GM18520 (cell line): ENCODE results near the gene HS3ST3A1.
"Not testable (repeated sequence)": the region's sequence is repeated elsewhere in the genome, so short reads cannot be mapped to it uniquely, and the experiment has no call there.

Experiments
- ATAC-seq: cut with Tn5 transposase; IDR thresholded peaks from one replicate; pipeline ENCODE4 v1.9.1; 2021; ENCODE audit not compliant: unreplicated experiment

The HS3ST3A1 gene

DNA sequence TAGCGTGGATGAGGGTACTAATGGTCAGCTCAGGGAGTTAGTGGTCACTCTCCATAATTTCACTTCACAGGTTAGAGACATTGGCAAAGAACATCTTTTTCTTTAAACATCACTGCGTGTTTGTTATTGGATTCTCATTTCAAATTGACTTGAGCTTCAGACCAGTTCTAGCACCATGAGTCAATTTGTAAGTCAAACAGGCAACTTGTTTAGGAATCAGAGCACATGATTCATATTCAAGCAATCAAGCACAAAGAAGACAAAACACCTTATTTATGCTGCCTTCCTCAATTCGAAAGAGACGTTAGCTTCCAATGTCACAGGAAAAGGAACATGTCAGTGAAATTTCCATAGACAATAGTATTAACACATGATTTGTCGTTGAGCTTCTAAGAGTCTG is 62.3 kb downstream of the HS3ST3A1 start:
- no peak for ATAC-seq

DNA sequence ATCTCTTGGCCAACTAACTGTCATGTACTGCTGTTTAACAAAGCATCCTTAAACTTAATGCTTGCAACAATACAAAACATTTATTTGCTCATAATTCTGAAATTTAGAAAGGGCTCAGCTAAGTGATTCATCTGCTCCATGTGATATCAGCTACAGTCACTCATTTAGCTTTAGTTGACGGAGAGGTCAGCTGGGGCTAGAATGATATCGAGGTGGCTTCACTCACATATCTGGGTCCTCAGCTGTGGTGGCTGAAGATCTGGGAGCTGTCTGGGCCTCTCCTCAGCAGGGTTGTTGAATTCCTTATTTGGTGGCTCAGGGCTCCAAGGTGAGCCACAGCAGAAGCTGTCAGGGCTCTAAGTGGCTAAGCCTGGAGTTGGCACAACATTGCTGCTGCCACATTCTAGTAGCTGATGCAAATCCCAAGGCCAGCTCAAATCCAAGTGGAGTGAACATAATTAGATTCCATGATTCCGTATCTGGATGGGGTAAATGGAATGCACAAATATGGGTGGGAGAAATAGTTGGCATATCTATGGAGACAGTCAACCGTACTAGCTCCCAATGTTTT is 62.8 kb downstream of the HS3ST3A1 start:
- no peak for ATAC-seq

DNA sequence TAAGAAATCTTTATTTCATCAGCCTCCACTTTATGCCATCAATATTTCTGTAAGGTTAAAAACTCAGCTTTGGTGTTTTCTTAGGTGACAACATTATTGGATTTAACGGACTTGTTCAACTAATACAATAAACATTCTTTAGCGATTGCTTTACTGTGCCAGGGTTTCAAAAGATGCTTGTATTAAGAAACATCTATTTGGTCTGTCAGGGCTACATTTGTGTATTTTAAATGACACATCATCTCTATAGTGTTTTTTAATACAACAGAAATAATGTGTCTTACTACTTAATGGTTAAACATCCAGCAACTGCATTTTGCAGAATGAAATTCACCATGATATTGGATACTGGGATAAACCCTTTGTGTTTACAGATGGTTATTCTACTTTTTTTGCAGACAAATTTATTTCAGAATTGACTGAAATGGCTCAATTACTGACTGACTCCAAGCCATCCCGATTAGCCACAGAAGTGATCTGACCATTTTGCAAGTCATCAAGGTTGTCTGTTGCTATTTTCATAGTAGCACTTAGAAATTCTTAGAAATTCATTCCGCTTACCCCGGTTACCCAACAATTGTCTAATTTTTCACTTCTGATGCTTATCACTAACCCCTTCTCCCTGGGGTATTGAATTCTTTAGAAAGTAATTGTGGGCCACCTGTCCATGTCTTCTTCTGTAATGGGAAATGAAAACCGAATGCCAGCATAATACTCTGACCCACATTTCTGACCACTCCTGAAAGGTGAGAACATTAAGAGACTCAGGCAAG is 63.7 kb downstream of the HS3ST3A1 start:
- no peak for ATAC-seq

DNA sequence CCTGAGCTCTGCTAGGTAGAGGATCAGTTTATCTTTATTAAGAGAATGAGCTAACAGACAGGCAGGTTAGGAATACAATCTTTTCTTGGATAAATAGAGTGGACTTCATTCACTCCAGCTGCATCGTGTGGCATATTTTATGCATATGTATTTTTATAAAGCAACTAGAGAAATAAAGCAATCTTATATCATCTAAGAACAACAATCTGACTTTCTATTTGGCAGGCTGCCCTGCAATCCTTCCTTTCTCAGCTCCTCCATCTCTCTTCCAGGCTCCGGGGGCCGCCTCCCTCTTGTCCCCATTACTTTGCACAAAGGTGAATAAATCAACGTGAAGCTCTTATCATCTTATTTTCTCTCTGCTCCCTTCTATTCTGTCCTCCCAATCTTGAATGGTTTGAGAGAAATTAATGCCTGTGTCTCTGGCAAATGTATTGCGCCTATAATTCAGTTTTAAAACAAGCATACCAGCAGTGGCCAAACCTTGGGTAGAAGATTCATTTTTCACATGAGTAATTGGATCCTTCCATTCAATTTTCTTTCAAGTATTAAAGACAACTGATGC is 64.5 kb downstream of the HS3ST3A1 start:
- ATAC-seq: no peak

DNA sequence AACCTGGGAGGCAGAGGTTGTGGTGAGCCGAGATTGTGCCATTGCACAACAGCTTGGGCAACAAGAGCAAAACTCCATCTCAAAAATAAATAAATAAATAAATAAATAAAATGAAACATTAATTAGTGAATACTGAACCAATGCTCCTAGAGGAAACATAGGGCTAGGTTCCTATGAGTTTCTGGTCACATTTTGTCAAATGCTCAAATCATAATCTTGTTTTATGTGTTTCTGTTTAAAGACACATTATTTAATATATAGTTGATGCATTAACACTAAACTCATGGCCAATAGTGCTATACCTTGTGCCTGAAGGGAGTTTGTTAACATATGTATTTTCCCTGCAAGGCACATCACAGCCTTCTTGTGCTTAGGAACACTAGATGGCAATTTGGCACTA is 66.8 kb downstream of the HS3ST3A1 start:
- ATAC-seq: no peak

DNA sequence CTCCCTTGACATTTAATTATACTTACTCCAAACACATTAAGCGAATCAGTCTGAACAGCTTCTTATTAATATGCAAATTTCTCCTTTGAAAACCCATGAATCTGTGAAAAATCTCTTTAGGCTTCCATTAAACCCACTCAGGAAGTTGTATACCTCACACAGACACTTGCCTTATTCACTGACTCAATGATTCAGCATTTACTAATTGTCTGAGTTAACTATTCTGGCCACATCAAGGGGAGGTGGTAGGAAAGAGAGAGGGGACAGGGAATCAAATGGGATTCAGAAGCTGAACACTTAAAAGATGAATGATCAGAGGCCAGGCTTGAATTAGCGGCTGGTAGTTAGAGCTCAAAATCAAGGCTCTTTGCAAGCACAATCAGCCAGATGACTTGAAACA is 70.0 kb downstream of the HS3ST3A1 start:
- ATAC-seq: no peak

DNA sequence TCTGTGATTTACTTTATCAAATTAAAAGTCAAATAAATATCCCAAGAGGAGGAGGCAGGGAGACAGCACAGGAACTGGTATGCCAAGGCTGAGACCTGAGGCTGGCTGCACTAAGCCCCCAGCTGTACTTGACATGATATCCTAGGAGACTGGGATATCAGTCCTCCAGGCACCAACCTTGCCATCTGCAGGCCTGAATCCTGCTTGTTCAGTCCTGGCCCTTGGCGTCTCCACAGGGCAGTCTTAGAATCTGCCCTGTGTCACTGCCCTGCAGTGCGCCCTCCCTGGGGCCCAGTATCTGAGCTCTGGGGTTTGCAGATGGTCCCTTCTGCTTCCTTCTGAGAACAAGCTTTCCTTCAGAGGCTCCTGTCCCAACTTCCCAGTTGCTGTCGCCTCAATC is 75.9 kb downstream of the HS3ST3A1 start:
- no peak for ATAC-seq

DNA sequence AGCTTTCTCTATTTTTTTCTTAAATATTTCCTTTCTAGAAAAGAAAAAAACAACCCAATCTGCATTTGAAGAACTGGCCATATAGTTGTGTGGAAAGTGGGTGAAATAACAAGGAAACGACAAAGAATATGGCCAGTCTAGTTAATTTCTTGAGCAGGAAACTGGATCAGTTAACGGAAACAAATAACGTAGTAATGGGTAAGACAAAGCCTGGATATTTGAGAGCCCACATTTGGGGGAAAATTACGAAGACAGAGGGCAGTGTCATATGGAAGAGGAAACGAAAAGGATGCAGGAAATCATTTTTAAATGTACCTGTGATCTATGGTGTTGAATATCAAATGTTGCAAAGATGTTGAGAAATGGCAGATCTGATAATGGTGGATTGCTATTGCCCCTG is 78.6 kb downstream of the HS3ST3A1 start:
- ATAC-seq: no peak

DNA sequence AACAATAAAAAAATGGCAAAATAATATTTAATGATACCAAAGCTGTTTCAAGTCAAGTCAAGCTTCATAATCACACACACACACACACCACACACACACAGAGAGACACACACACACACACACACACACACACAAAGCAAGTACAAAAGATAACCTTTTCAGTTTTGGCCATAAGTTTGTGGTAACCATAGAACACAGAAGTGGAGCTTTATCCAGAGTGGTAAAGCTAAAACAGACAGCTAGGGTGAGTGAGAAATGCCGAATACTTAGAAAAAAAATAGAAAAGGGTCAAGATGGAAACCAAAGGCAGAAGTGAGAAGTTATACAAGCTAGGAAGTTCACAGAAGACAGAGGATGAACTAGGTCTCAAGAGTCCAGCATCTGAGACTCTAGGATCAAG is 79.0 kb downstream of the HS3ST3A1 start:
- ATAC-seq: no peak

DNA sequence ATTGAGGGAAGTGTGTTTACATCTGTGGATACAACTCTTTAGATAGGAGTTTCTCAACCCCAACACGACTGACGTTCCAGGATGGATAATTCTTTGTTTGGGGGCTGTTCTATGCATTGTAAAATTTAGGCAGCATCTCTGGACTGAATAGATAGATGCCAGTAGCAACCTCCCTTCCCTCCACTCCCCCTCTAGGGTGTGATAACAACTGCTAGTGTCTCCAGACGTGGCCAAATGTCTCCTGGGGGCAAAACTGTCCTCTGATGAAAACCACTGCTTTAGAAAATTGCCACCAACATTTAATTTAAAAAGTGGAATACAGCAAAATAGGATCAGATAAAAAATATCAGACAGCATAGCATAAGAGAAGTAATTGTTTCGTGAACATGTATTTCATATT is 79.9 kb downstream of the HS3ST3A1 start:
- no peak for ATAC-seq

DNA sequence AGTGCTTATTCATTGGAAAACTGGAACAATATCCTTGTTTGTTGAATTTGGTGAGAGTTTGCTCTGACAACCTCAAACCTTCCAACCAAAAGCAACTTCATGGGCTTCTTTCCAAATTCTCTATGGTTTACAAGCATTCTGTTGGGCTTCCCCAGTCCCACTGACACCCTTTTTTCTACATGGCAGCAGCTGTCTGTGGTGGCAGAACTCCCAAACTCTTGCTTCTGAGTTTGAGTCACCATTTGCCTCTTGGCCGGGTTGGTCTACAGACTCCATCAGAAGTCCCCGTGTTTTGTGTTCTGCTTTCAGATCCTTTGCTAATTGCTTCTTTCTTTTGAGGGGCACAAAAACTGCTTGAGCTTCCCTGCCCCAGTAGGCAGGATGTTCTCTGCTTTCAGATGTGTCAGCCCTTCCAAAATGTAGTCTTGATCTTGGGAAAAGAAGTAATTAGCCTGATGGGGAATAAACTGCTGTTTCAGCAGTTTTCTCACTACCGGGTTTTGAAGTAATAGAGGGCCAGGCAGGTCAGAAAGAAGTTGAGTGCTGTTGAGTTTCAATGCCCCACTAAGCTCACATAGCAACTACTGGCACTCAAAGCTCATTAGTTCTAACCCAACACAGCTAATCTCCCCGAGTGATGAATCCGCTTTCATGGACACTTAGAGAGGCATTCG is 80.7 kb downstream of the HS3ST3A1 start:
- ATAC-seq: no peak

DNA sequence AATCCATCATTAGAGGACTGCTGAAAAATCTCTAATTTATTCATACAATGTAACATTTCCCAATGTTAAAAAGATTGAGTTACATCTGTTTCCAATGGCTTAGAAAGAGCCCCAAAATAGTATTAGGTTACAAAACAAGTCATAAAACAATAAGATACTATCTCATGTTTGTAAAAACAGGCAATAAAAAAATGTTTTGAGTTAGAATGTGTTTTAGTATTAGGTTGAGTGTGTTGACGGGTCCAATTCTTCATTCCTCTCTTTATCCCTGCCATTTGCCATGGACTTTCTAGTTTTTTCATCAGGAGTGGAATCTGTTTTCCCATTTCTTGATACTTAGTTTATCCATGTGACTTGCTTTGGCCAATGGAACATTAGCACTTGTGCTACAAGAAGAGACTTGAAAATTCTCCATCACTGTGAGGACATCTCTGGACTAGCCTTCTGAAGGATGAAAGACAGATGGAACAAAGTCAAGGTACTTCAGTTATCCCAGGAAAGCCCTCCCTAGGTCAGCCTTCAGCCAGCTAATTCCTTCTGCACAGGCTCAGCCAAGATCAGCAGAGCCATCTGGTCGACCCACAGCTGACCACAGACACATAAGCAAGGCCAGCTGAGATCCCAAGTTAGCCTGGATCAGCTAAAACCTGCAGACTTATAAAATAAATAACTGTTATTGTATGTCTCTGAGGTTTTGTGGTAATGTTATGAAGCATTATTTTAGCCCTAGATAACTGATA is 83.3 kb downstream of the HS3ST3A1 start:
- no peak for ATAC-seq

DNA sequence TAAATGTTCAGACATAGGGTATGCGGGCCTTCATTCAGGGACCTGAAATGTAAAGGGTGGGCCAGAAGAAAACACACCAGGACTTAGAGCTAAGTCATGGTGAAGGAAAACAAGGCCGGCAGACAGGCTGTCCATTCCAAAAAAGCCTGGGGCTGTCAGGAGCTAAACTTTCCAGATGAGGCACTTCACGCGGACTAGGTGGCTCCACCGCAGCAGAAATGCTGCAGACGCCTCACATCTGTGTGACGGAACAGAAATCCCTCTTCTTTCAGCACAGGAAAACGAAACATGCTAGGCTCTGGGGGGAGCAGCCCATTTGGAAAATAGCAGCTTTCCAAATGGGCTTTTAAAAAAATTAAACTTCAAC is 88.7 kb downstream of the HS3ST3A1 start:
- ATAC-seq: no peak

DNA sequence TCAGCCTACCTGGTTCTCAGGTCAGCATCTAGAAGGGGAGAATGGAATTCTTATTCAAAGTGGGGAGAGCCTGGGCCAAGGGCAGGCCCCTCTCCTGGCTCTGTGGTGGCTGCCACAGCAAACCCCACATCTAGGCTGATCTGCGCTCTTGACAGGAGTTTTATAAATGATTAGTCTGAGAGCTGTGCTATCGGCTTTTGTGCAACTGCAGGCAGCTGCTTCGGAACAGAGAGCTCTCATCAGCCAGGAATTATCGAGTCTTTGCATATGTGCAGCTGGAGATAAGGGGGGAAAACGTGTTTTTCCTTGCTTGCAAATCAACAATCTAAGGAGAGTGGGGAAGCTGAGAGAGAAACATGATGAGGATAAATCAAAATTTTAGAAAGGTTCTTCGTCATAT is 91.7 kb downstream of the HS3ST3A1 start:
- no peak for ATAC-seq

DNA sequence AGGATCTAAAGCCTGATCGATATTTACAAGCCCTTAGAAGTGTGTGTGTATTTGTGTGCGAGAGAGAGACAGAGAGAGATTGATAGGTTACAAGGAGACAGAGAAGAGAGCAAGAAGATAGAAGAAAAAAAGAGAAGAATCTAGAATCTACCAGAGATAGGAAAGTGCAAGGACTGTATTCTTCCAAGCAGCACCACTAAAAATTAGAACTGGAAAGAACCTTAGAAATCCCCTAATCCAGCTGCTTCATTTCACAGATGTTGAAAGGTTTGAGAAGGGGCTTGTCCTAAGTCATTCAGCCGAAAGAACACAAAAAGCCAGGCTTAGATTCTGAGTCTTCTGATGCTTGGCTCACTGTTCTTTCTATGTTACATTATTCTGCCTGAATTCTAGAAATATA is 92.2 kb downstream of the HS3ST3A1 start:
- ATAC-seq: no peak

DNA sequence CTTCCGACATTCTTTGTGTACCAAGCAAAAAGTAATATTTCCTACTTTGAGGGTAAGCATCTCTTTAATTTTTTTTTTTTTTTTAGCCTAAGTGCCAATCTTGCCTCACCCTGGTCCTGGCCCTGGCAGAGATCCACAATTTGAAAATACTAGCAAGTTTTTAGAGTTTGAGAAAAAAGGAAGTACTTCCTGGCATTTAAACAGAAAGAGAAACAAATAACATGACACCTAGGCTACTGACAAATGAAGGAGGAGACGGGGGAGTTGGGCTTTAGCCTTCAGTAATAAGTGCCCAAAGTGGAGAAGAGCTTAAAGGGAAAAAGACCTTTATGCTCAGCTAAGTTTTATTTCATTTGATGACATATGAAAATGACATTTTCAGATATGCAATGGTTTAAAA is 92.8 kb downstream of the HS3ST3A1 start:
- no peak for ATAC-seq

DNA sequence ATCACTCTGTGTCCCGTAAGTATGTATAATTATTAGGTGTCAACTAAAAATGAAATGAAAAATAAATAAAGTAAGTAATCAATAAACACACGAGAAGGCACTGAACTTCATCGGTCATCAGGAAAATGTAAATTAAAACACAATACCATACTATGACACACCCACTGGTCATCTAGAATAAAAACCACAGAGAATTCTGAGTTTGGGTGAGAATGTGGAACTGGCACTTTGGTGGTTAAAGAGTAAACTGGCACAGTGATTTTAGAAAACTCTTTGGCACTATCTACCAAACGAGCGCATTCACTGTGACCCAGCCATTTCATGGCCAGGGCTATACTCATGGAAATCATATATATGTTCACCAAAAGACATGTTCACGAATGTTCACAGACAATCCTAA is 98.2 kb downstream of the HS3ST3A1 start:
- ATAC-seq: no peak

DNA sequence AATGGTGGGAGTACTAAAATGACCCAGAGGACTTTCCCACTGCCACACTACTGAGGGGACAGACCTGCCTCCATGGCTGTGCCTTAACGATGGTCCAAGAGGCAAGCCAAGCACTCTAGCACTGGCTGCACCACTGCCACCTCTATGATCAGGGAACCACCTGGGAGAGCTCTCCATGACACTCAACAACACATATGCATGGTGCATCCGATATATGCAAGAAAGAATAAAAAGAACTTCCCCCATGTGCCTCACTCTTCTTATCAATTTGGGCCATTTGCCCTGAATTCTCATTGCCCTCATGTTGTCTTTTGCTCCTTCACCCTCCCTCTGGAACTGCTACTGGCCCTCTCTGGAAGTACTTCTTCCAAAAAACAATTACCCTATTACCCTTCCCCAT is 99.5 kb downstream of the HS3ST3A1 start:
- ATAC-seq: no peak

DNA sequence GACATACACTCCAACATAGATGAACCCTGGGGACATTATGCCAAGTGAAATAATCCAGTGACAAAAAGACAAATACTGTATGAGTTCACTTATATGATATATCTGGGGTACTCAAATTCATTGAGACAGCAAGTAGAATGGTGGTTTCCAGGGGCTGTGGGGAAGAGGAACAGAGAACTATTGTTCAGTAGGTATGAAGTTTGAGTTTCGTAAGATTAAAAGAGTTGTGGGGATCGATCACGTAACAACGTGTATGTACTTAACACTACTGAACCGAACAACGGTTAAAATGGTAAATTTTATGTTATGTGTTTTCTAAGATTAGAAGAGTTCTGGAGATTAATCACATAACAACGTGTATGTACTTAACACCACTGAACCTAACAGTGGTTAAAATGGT is 100.8 kb downstream of the HS3ST3A1 start:
- ATAC-seq: no peak

DNA sequence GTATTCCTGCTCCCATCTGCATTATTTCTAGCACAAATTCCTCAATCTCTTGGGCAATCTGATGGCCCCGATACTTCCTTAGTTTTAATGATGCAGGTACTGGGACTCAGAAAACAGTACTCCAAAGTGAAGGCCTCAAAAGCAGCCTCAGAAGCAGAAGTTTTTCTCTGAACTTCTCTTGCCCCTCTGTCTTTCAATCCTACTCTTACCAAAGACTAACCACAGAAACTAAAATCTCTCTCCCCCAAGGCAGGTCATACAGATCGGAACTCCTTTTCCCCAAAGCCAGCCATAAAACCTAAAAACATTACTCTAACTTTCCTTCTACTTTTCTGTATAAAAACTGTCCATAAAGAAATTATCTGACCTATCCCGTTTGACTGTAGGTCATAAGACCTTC is 103.5 kb downstream of the HS3ST3A1 start:
- ATAC-seq: no peak

DNA sequence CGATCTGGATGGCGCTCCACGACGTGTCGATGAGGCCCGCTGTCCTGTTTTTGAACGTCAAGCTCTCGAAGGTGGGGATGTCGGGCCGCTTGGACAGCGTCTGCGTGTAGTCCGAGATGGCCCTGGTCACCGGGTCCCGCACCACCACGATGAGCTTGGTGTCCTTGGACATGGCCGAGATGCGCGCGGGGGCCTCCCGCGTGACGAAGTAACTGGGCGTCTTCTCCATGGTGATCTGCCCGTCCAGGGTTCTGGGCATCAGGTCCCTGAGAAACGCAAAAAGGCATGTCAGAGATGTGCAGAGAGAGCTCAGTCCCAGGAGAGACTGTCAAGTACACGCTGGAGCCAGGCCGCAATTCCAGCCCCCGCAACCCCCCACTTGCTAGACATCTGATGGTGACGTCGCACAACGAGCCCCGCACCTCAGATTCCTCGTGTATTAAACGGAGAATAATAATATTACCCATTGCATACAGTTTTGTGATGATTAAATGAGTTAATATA is 105.1 kb downstream of the HS3ST3A1 start:
- not testable (repeated sequence) for ATAC-seq
